NCI-H1694 (cell line): ENCODE data around the gene BTLA.
A peak's percentile ranks its signal among the peaks of the same experiment; 100 is the strongest.
"Not testable (repeated sequence)": the region's sequence is repeated elsewhere in the genome, so short reads cannot be mapped to it uniquely, and the experiment has no call there.

Source experiments
- DNase-seq: peaks from one replicate; lab custom pipeline; 2025; lab: John Stamatoyannopoulos, UW

The BTLA gene, protein sequence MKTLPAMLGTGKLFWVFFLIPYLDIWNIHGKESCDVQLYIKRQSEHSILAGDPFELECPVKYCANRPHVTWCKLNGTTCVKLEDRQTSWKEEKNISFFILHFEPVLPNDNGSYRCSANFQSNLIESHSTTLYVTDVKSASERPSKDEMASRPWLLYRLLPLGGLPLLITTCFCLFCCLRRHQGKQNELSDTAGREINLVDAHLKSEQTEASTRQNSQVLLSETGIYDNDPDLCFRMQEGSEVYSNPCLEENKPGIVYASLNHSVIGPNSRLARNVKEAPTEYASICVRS

GRCh38 chr3:112498914-112499711 is at the start of gene BTLA:
TSS of gene BTLA (minus strand) at chr3:112499472. CDS start at chr3:112499358, 114 bp downstream.
- DNase-seq: no peak

GRCh38 chr3:112546216-112546759 is 47.0 kb upstream of the BTLA start:
- DNase-seq: no peak

- DNase-seq: no peak
Measured at GRCh38 chr3:112539825-112540650, 40.8 kb upstream of the BTLA start.

GRCh38 chr3:112531358-112531781 is 32.1 kb upstream of the BTLA start:
- peak; percentile 5 for DNase-seq

DNA sequence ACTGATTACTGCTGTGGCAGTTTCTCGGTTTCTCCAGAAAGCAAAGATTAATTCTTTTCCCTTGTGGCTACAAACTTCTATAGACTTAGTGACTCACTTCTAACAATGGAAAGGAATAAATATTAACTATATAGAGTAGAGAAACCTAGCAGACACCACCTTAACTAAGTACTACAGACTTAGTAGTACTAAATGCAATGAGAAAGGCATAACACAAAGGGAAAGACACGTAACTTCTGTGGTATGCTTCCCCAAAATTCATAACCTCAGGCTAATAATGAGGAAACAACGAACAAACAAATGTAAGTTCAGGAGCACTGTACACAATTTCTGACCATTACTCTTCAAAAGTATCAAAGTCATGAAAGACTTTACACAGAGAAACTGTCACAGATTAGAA is 31.3 kb upstream of the BTLA start:
- no peak for DNase-seq

DNA sequence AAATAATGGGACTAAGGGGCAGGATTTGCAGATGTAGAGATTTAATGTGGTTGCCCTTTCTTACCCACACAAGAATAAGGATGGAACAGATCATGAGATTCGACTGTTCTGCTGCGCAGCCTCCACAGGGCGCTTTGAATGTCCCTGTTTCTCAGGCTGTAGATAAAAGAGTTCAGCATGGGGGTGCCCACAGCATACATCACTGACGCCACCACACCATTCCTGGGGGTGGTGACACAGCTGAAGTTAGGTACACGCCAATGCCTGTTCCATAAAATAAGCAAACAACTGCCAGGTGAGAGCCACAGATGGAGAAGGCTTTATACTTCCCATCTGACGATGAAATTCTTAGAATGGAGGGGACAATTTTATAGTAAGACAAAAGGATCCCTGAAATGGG is 24.9 kb upstream of the BTLA start:
- not testable (repeated sequence) for DNase-seq

DNA sequence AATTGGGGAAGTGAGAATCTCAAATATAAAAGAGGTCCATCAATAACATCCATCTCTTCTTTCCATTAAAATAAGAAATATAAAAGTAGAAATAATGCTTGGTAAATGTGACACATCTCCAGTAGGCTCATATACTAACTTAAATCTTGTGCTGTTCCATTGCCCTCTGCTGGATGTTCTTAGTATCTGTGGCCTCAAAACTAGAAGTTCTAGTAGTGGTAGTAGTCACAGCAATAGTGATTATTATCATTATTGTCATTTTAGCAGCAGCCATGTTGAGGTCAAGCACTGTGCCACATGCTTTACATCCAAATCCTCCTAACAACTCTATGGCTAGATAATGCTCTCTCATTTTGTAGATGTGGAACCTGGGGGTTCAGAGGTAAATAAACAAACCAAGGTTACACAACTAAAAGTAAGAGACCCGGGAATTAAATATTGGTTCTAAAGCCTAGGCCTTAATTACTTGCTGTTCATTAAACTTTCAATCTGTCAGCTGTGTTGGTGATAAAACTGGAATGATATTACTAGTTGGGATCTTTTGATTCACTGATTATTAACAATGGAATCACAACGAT is 20.2 kb upstream of the BTLA start:
- DNase-seq: peak; percentile 35

GRCh38 chr3:112518970-112519369 is 19.7 kb upstream of the BTLA start:
- not testable (repeated sequence) for DNase-seq

GRCh38 chr3:112514527-112515128 is 15.4 kb upstream of the BTLA start:
- no peak for DNase-seq

DNA sequence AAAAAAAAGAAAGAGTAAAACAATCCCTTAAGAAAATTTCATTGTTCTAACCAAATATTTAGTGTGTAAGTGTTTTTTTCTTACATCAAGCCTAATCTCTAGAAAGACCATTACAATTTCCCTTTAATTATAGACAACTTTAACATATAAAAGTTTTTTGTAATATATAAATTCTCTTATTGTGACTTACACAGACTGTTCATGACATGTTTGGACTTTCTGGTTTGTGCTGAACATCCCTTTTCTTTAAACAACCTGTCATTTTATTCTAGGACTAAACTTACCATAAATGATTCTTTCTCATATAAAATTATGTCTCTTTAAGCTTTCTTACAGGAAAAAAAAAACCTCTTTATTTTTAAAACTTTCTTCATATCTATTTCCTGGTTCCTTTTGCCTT is 13.0 kb upstream of the BTLA start:
- no peak for DNase-seq

- DNase-seq: no peak
Measured at GRCh38 chr3:112508860-112509259, 9.6 kb upstream of the BTLA start.

DNA sequence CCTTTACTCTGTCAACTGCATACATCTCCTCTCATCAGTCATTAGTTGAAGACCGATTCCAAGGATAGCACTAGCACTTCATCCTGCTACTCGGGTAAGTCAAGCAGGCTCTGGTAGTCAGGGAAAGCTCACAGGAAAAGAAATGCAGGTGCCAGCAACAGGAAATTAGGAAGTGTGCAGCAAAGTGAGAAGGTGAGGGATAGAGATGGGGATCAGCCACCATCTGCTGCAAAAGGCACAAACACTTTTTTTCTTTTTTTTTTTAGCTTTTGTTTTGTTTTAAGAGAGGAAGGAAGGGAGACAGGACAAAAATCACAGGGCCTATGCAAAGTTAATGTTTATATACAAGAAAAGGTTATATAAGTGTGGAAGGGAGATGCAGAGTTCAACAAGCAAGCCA is 9.0 kb upstream of the BTLA start:
- no peak for DNase-seq

- DNase-seq: no peak
Measured at GRCh38 chr3:112505907-112506306, 6.6 kb upstream of the BTLA start.

GRCh38 chr3:112504123-112504522 is 4.9 kb upstream of the BTLA start:
- no peak for DNase-seq

DNA sequence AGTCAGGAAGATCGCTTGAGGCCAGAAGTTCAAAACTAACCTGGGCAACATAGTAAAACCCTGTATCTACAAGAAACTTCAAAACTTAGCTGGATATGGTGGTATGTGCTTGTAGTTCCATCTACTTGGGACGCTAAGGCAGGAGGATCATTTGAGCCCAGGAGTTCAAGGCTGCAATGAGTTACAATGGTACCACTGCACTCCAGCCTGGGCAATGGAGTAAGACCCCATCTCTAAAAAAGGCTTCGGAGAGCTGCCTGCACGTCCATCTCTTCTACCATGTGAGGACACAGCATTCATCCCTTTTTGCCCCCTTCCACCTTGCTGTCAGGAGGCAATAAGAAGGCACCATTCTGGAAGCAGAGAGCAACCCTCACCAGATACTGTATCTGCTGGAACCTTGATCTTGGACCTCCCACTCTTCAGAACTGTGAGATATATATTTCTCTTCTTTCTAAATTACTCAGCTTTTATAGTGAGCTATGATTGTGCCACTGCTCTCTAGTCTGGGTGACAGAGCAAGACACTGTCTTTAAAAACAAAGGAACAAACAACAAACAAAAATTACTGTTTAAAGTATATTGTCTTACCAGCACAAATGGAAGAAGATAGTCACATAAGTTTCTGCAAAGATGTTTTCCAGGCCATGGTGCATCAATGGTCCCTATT is 4.2 kb upstream of the BTLA start:
- DNase-seq: no peak

GRCh38 chr3:112500621-112501020 is 1.3 kb upstream of the BTLA start:
- DNase-seq: no peak

DNA sequence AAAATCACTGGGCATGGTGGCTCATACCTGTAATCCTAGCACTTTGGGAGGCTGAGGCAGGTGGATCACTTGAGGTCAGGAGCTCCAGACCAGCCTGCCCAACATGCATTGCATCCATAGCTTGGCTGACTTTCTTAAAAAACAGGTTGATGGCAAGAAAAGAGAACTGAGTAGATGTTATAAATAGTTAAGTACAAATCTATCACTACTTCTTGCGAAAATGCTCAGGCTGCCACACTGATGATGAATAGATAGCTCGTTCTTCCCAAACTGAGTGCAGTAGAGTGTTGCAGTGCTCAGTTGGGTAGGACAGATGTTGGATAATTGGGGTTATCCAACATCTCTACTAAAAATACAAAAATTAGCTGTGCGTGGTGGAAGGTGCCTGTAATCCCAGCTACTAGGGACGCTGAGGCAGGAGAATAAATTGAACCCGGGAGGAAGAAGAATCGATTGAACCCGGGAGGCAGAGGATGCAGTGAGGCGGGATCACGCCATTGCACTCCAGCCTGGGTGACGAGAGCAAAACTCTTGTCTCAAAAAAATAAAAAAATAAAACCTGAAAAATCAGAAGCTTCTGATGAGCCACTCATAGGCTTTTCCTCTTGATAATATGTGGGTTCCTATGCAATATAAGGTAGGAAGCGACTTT is 1.2 kb downstream of the BTLA start:
- no peak for DNase-seq

DNA sequence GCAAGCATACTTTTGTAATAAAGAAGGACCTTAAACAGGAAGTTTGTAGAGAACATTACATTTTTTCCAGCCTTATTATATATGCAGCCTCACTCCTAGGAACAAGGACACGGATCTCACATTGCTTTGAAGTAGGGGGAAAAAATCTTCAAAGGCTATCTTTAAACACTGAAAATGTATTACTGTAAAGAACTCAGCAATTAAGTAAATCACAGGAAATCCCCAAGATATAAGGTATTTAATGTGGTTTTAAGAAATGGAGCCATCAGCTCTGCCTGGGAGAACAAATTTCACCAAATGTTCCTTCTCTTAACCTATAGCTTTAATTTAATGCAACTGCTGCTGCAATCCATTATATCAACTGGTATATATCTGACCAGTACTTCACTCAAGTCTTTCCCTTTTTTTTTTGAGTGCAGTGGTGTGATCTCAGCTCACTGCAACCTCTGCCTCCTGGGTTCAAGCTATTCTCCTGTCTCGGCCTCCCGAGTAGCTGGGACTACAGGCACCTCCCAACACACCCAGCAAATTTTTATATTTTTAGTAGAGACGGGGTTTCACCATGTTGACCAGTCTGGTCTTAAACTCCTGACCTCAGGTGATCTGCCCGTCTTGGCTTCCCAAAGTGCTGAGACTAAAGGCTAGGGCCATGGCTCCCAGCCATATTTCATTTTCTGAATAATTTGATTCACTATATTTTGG is 2.8 kb downstream of the BTLA start:
- DNase-seq: no peak

DNA sequence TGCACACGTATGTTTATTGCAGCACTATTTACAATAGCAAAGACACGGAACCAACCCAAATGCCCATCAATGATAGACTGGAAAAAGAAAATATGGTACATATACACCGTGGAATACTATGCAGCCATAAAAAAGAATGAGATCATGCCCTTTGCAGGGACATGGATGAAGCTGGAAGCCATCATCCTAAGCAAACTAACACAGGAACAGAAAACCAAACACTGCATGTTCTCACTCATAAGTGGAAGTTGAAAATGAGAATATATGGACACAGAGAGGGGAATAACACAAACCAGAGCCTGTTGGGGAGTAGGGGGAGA is 4.9 kb downstream of the BTLA start:
- DNase-seq: not testable (repeated sequence)

- no peak for DNase-seq
Measured at GRCh38 chr3:112492124-112492523, 7.1 kb downstream of the BTLA start.
